Smooth muscle cell (in vitro differentiated cells): ENCODE data around the gene KLB. TPM values are rescaled to one million over a fixed set of nuclear protein-coding genes. Genes with fewer than 3 reads are reported as not detected.

Source experiments
- DNase-seq: peaks from one replicate; lab custom pipeline; 2025; ENCODE audit not compliant: unreplicated experiment; lab: John Stamatoyannopoulos, UW
- H2AFZ ChIP-seq: fragments of 200-600 bp; sonication (generic); 2 replicates; pipeline ENCODE4 v1.6.0; 2016; ENCODE audit warnings: antibody characterized with exemption, low read depth, mild to moderate bottlenecking
- H3F3A ChIP-seq: fragments of 200-600 bp; sonication (generic); 2 replicates; pipeline ENCODE4 v1.6.0; 2017; ENCODE audit warnings: antibody characterized with exemption, low read depth
- H3K27ac ChIP-seq: fragments of 200-600 bp; sonication (generic); 2 replicates; pipeline ENCODE4 v1.5.1; 2016; ENCODE audit warnings: low read depth, mild to moderate bottlenecking
- H3K27me3 ChIP-seq: fragments of 200-600 bp; sonication (generic); 2 replicates; pipeline ENCODE4 v1.6.1; 2016; ENCODE audit warnings: low read depth, mild to moderate bottlenecking
- H3K36me3 ChIP-seq: fragments of 200-600 bp; sonication (generic); 2 replicates; pipeline ENCODE4 v1.5.1; 2016; ENCODE audit warnings: low read depth
- H3K4me1 ChIP-seq: fragments of 200-600 bp; sonication (generic); 2 replicates; pipeline ENCODE4 v1.5.1; 2016; ENCODE audit warnings: low read depth
- H3K4me2 ChIP-seq: fragments of 200-600 bp; sonication (generic); 2 replicates; pipeline ENCODE4 v1.6.0; 2016; ENCODE audit warnings: mild to moderate bottlenecking
- H3K4me3 ChIP-seq: fragments of 200-600 bp; sonication (generic); 2 replicates; pipeline ENCODE4 v1.5.1; 2016; ENCODE audit warnings: mild to moderate bottlenecking
- H3K79me2 ChIP-seq: fragments of 200-600 bp; sonication (generic); 2 replicates; pipeline ENCODE4 v1.6.0; 2016; ENCODE audit warnings: low read depth, mild to moderate bottlenecking
- H3K9ac ChIP-seq: fragments of 200-600 bp; sonication (generic); 2 replicates; pipeline ENCODE4 v1.6.0; 2016; ENCODE audit warnings: low read depth
- H3K9me3 ChIP-seq: fragments of 200-600 bp; sonication (generic); replicated peaks from 2 replicates; pipeline ENCODE4 v1.5.1; 2016; ENCODE audit warnings: low read depth
- H4K20me1 ChIP-seq: fragments of 200-600 bp; sonication (generic); 2 replicates; pipeline ENCODE4 v1.6.0; 2016; ENCODE audit warnings: low read depth
- CTCF ChIP-seq: fragments of 200-600 bp; sonication (generic); IDR thresholded peaks from 2 replicates; pipeline ENCODE4 v1.5.1; 2017; ENCODE audit warnings: borderline replicate concordance, mild to moderate bottlenecking, antibody characterized with exemption; ENCODE audit not compliant: insufficient read depth, poor library complexity, severe bottlenecking
- WGBS: methylation state at CpG from one replicate; pipeline ENCODE4 v1.1.7; 2016; ENCODE audit warnings: low lambda C conversion rate; 5-methylcytosine and 5-hydroxymethylcytosine counted together
- polyA plus RNA-seq: library from polyadenylated mRNA; unstranded; fragments of >200 nt; fragmentation: Nextera tagmentation; extraction: Ambion mirVana; gene quantifications from 2 replicates; pipeline ENCODE4 v1.2.1, GENCODE V29; 2016
- total RNA-seq: library from RNA; depleted of rRNA; stranded (reverse); fragments of >200 nt; gene quantifications from 2 replicates; pipeline ENCODE4 v1.2.3, GENCODE V29; 2014

Gene KLB
- total and polyA plus RNA-seq, 2 experiments from 2014 or later: 0.04 TPM; not detected in 1

GRCh38 chr4:39464886-39465501, 58.3 kb downstream of the KLB start:
- Histone ChIP-seq H3F3A (peaks cover 8% of the 10 kb centered on the region), H3K4me2 (peak overlapping the region; percentile 70), H3K4me1 (peaks cover under 1% of the 10 kb centered on the region), H3K9ac (peak overlapping the region; percentile 70), H3K36me3 (no peaks in the 10 kb centered on the region), H3K27me3 (no peaks in the 10 kb centered on the region), H3K4me3 (no peak overlapping the region), H2AFZ (peak overlapping the region; percentile 77), H3K79me2 (peaks cover 12% of the 10 kb centered on the region), H3K9me3 (no peaks in the 10 kb centered on the region), H3K27ac (peak overlapping the region; percentile 88), H4K20me1 (no peaks in the 10 kb centered on the region)
- 11% methylated on average over 2 of the region's 2 CpGs for WGBS
- TF ChIP-seq CTCF: no peak
- no peak for DNase-seq

DNA sequence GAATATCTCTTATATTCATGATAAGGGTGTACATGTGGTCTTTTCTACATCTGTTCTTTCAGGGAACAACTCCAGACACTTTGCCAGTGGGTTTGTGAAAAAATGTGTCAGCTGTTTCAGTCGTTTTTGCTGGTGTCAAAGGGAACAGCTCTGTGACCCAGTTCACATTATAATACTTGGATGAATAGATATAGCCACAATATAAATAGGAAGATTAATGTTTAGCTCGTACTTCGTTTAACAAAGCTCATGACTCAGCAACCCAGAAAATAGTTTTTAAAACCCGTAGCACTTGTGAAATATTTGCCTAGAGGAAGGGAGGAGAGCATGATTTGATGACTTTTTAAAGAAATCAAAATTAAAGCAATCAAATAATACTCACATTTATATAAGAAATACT, 60.0 kb downstream of the KLB start:
- no peak overlapping the region for H3K4me2 ChIP-seq
- no peaks in the 10 kb centered on the region for H3K9me3 ChIP-seq
- no peak overlapping the region for H3K4me3 ChIP-seq
- H4K20me1 ChIP-seq: no peaks in the 10 kb centered on the region
- H3K27ac ChIP-seq: no peak overlapping the region
- peaks cover 8% of the 10 kb centered on the region for H3F3A ChIP-seq
- no peak overlapping the region for H3K9ac ChIP-seq
- DNase-seq: no peak
- no peaks in the 10 kb centered on the region for H3K27me3 ChIP-seq
- no peaks in the 10 kb centered on the region for H3K36me3 ChIP-seq
- TF ChIP-seq CTCF: no peak
- H2AFZ ChIP-seq: no peak overlapping the region
- peaks cover 2% of the 10 kb centered on the region for H3K79me2 ChIP-seq
- H3K4me1 ChIP-seq: no peaks in the 10 kb centered on the region
- 57% methylated on average over 4 of the region's 4 CpGs for WGBS

GRCh38 chr4:39467464-39467863, 60.7 kb downstream of the KLB start:
- H3K36me3 ChIP-seq: no peaks in the 10 kb centered on the region
- no peaks in the 10 kb centered on the region for H4K20me1 ChIP-seq
- H3K79me2 ChIP-seq: no peaks in the 10 kb centered on the region
- H3K9me3 ChIP-seq: no peaks in the 10 kb centered on the region
- no peak overlapping the region for H3K9ac ChIP-seq
- WGBS: 94% methylated on average over 4 of the region's 4 CpGs
- H3F3A ChIP-seq: peaks cover 8% of the 10 kb centered on the region
- no peak overlapping the region for H3K4me2 ChIP-seq
- no peaks in the 10 kb centered on the region for H3K27me3 ChIP-seq
- no peak for DNase-seq
- no peak for TF ChIP-seq CTCF
- no peak overlapping the region for H3K27ac ChIP-seq
- no peak overlapping the region for H3K4me3 ChIP-seq
- no peak overlapping the region for H2AFZ ChIP-seq
- no peaks in the 10 kb centered on the region for H3K4me1 ChIP-seq
